Adrenal gland (tissue), 12 donors: ENCODE measurements around the gene RELA. TPM values are rescaled to one million over a fixed set of nuclear protein-coding genes. Genes with fewer than 3 reads are reported as not detected.

Experiments used
- DNase-seq, 7 donors: peaks; one replicate each; pipeline ENCODE4 v3.0.0-alpha.2; 2019 to 2020
- H3K27ac ChIP-seq, 5 donors: fragments of 200-600 bp; sonication (generic) in 4 of 5; 1 replicate in 3 of 5; 2 replicates in 2 of 5; pipeline versions ENCODE4 v1.5.1 to v1.8.0; 2016 to 2020; ENCODE audit warnings: mild to moderate bottlenecking in 1 of 5
- H3K27me3 ChIP-seq: fragments of 200-600 bp; 2 replicates; pipeline ENCODE4 v1.8.0; 2021
- H3K36me3 ChIP-seq, 2 donors: fragments of 200-600 bp; replicated peaks in 1 of 2; 1 replicate in 1 of 2; 2 replicates in 1 of 2; pipeline versions ENCODE4 v1.5.1 to v1.8.0; 2018 to 2022
- H3K4me1 ChIP-seq, 2 donors: fragments of 200-600 bp; replicated peaks in 1 of 2; 1 replicate in 1 of 2; 2 replicates in 1 of 2; pipeline versions ENCODE4 v1.5.1 to v1.8.0; 2018 to 2021
- H3K4me3 ChIP-seq, 4 donors: fragments of 200-600 bp; sonication (generic) in 3 of 4; one replicate each; pipeline ENCODE4 v1.5.1; 2016 to 2018
- H3K9me3 ChIP-seq, 3 donors: fragments of 200-600 bp; sonication (generic) in 1 of 3; replicated peaks in 1 of 3; 1 replicate in 2 of 3; 2 replicates in 1 of 3; pipeline versions ENCODE4 v1.5.1 to v1.8.0; 2016 to 2021
- POLR2A ChIP-seq, 2 donors: fragments of 450-650 bp; IDR thresholded peaks; one replicate each; pipeline ENCODE4 v1.6.1; 2017; ENCODE audit warnings: antibody characterized with exemption in 2 of 2, mild to moderate bottlenecking in 2 of 2, moderate library complexity in 1 of 2
- WGBS, 4 donors: extraction: QIAGEN DNeasy Blood & Tissue Kit in 2 of 4; methylation state at CpG; one replicate each; pipeline versions ENCODE4 v1.1.5 to v1.1.7; 2013 to 2017; 5-methylcytosine and 5-hydroxymethylcytosine counted together
- intact Hi-C, 2 donors: fragments of 100-400 bp; cut with DNase I; formaldehyde crosslinking; loops; one replicate each; pipeline versions ENCODE4 v1.14.1 to v1.15.0; 2022 to 2023
- polyA plus RNA-seq, 3 donors: library from polyadenylated mRNA; stranded (reverse); fragments of 200-250 nt in 2 of 3; fragments of 350-450 nt in 1 of 3; fragmentation: Illumina TruSeq in 1 of 3; extraction: RNeasy Lipid Tissue Mini Kit (QIAGEN cat#74804) in 1 of 3; gene quantifications; one replicate each; pipeline ENCODE4 v1.2.3, GENCODE V29; 2013 to 2014
- total RNA-seq, 9 donors: library from RNA; depleted of rRNA in 4 of 9; stranded (reverse); fragments of >200 nt in 4 of 9; fragments of 120-200 nt in 1 of 9; fragmentation: NEBNext Ultra II Directional in 1 of 9; extraction: Animal tissue kit (Norgen Biotek cat#: 25700) in 1 of 9; gene quantifications; one replicate each; pipeline versions ENCODE4 v1.1.0 to v1.2.4, GENCODE V29; 2013 to 2023
- TF ChIP-seq, protein P1 (sequence below), 6 experiments: fragments of 450-650 bp in 4 of 6; fragments of 200-600 bp in 2 of 6; sonication (generic) in 1 of 6; IDR thresholded peaks; 1 replicate in 5 of 6; 2 replicates in 1 of 6; pipeline versions ENCODE4 v1.5.1 to v1.8.0; 2016 to 2021; ENCODE audit warnings: antibody characterized with exemption in 6 of 6, mild to moderate bottlenecking in 2 of 6, moderate library complexity in 1 of 6
- donor health status: healthy with polysubstance abuse.
- donor health status: Bipolar disorder and iron deficiency.
- donor health status: DM: yes; HTN: yes; CAD: no.
- donor health status: DM: no; HTN: no; CAD: no.
- donor health status: DM: no; HTN: no; CAD: no.
- donor health status: DM: yes; HTN: yes; CAD: no.

Gene RELA
- total and polyA plus RNA-seq, 12 donors = 19.3 to 76.2 (median 64.1) TPM

GRCh38 chr11:65646288-65646957 is 16.3 kb downstream of the RELA start:
- WGBS, 4 donors = 80 to 98% (median 88%) methylated on average over 21 to 68 of the region's 68 CpGs

DNA sequence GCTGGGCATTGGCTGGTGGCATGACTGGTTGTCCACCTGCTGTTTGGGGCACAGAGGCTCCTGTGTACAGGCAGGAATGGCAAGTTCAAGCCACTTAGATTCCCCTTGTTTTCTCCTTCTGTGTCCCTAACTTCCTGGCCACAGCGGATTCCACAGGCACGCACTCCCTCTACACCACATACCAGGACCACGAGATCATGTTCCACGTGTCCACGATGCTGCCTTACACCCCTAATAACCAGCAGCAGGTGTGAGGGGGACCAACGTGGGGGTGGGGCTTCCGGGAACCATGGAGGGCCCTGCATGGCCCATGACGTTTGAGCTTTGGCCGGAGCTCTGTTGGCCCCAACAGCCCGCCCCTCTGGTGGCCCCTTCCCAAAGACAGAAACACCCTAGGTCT is 17.0 kb downstream of the RELA start:
- 77 to 86% (median 81%) methylated on average over 10 of the region's 10 CpGs for WGBS, 4 donors
- H3K9me3 ChIP-seq = no peaks in the 10 kb centered on the region
- H3K27me3 ChIP-seq = no peaks in the 10 kb centered on the region
- DNase-seq = no peak
- TF ChIP-seq, protein P1, sequence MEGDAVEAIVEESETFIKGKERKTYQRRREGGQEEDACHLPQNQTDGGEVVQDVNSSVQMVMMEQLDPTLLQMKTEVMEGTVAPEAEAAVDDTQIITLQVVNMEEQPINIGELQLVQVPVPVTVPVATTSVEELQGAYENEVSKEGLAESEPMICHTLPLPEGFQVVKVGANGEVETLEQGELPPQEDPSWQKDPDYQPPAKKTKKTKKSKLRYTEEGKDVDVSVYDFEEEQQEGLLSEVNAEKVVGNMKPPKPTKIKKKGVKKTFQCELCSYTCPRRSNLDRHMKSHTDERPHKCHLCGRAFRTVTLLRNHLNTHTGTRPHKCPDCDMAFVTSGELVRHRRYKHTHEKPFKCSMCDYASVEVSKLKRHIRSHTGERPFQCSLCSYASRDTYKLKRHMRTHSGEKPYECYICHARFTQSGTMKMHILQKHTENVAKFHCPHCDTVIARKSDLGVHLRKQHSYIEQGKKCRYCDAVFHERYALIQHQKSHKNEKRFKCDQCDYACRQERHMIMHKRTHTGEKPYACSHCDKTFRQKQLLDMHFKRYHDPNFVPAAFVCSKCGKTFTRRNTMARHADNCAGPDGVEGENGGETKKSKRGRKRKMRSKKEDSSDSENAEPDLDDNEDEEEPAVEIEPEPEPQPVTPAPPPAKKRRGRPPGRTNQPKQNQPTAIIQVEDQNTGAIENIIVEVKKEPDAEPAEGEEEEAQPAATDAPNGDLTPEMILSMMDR (IDR thresholded peaks at IDR 0.05) = no peak
- no peak for TF ChIP-seq POLR2A (IDR thresholded peaks at IDR 0.05)
- H3K4me3 ChIP-seq = no peak overlapping the region
- intact Hi-C loops = no loop called here
- no peak overlapping the region for H3K27ac ChIP-seq
- peaks cover 0 to 19% of the 10 kb centered on the region in 2 donors for H3K4me1 ChIP-seq
- peaks cover 0 to 39% of the 10 kb centered on the region in 2 donors for H3K36me3 ChIP-seq

More at GRCh38 chr11:65646288-65646957, 16.3 kb downstream of the RELA start:
- TF ChIP-seq, protein P1 (IDR thresholded peaks at IDR 0.05) = no peak
- TF ChIP-seq POLR2A (IDR thresholded peaks at IDR 0.05) = no peak
- no peak for DNase-seq
- Histone ChIP-seq H3K36me3 (peaks cover 0 to 41% of the 10 kb centered on the region in 2 donors), H3K27ac (peak overlapping the region in 2 of 5 donors; percentile 58 to 85), H3K9me3 (no peaks in the 10 kb centered on the region), H3K27me3 (no peaks in the 10 kb centered on the region), H3K4me1 (peaks cover 0 to 20% of the 10 kb centered on the region in 2 donors), H3K4me3 (no peak overlapping the region)
- intact Hi-C loops = no loop called here

DNA sequence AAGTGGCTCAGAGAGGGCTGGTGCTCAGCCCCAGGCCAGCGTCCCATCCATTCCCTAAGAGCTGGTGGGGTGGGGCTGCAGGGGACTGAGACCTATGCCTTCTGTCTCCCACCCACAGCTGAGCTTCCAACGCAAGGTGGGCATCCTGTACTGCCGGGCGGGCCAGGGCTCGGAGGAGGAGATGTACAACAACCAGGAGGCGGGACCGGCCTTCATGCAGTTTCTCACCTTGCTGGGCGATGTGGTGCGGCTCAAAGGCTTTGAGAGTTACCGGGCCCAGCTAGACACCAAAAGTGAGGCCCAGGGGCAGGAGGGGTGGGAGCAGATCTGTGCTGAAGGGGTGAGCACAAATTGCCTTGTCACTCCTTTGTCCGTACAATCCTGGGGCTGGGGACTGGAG is 17.9 kb downstream of the RELA start:
- peaks cover 0 to 28% of the 10 kb centered on the region in 2 donors for H3K4me1 ChIP-seq
- H3K36me3 ChIP-seq = peaks cover 0 to 30% of the 10 kb centered on the region in 2 donors
- no peak for DNase-seq
- 86 to 98% (median 88%) methylated on average over 5 to 11 of the region's 11 CpGs for WGBS, 4 donors
- H3K9me3 ChIP-seq = no peaks in the 10 kb centered on the region
- H3K4me3 ChIP-seq = no peak overlapping the region
- no peaks in the 10 kb centered on the region for H3K27me3 ChIP-seq
- TF ChIP-seq, protein P1 (IDR thresholded peaks at IDR 0.05) = no peak
- TF ChIP-seq POLR2A (IDR thresholded peaks at IDR 0.05) = no peak
- H3K27ac ChIP-seq = no peak overlapping the region
- intact Hi-C loops = no loop called here

DNA sequence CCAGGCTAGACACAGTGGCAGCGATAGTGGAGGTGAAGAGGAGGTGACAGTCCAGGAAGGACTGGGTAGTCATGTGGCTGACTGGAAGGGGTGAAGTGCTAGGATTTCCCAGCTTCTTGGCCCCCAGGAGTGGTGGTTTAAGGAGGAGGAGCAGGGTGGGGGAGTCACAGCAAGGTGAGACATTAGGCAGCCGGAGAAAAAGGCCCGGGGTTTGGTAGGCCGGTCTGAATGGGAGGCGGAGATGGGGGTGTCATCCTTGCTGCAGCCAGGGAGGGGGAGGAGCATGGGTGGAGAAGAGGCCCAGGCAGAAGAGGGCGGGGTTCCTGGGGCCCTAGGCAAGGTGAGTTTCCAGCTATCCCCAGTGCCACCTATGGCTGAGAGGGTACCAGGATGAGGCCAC is 18.7 kb downstream of the RELA start:
- TF ChIP-seq, protein P1 (IDR thresholded peaks at IDR 0.05) = no peak
- no peak for TF ChIP-seq POLR2A (IDR thresholded peaks at IDR 0.05)
- no peak for DNase-seq
- Histone ChIP-seq H3K36me3 (peaks cover 0 to 22% of the 10 kb centered on the region in 2 donors), H3K27ac (no peak overlapping the region), H3K9me3 (no peaks in the 10 kb centered on the region), H3K4me1 (peaks cover 8 to 36% of the 10 kb centered on the region in 2 donors), H3K4me3 (no peak overlapping the region), H3K27me3 (no peaks in the 10 kb centered on the region)
- intact Hi-C loops = no loop called here
- WGBS, 4 donors = 72 to 87% (median 82%) methylated on average over 5 to 6 of the region's 6 CpGs
